Tibial artery (tissue), 4 donors: ENCODE measurements around the gene ELFN1.
A peak's percentile ranks its signal among the peaks of the same experiment; 100 is the strongest.

Experiments used
- DNase-seq, 2 donors: peaks; one replicate each; pipeline ENCODE4 v3.0.0-alpha.2; 2019
- H3K27ac ChIP-seq, 2 donors: fragments of 200-600 bp; sonication (generic) in 1 of 2; 1 replicate in 1 of 2; 2 replicates in 1 of 2; pipeline ENCODE4 v1.5.1; 2018 to 2019; ENCODE audit warnings: mild to moderate bottlenecking in 1 of 2
- H3K27me3 ChIP-seq, 2 donors: fragments of 200-600 bp; sonication (generic) in 1 of 2; one replicate each; pipeline versions ENCODE4 v1.5.1 to v1.6.0; 2016 to 2019
- H3K36me3 ChIP-seq, 3 donors: fragments of 200-600 bp; sonication (generic) in 2 of 3; one replicate each; pipeline ENCODE4 v1.5.1; 2016 to 2019; ENCODE audit warnings: mild to moderate bottlenecking in 2 of 3
- H3K4me1 ChIP-seq, 4 donors: fragments of 200-600 bp; sonication (generic) in 2 of 4; 1 replicate in 3 of 4; 2 replicates in 1 of 4; pipeline ENCODE4 v1.5.1; 2016 to 2019
- H3K4me3 ChIP-seq, 2 donors: fragments of 200-600 bp; sonication (generic) in 1 of 2; 1 replicate in 1 of 2; 2 replicates in 1 of 2; pipeline ENCODE4 v1.5.1; 2018 to 2019; ENCODE audit warnings: mild to moderate bottlenecking in 2 of 2
- H3K9me3 ChIP-seq, 3 donors: fragments of 200-600 bp; sonication (generic) in 1 of 3; one replicate each; pipeline ENCODE4 v1.5.1; 2016 to 2019
- intact Hi-C: fragments of 100-400 bp; cut with DNase I; formaldehyde crosslinking; loops from one replicate; pipeline ENCODE4 v1.15.0; 2023; ENCODE audit warnings: low total_unique reads
- TF ChIP-seq, protein P1 (sequence below), 2 experiments: fragments of 200-600 bp in 1 of 2; fragments of 450-650 bp in 1 of 2; IDR thresholded peaks; one replicate each; pipeline ENCODE4 v1.5.1; 2017 to 2019; ENCODE audit warnings: antibody characterized with exemption in 2 of 2, mild to moderate bottlenecking in 1 of 2, moderate library complexity in 1 of 2

The ELFN1 gene

DNA sequence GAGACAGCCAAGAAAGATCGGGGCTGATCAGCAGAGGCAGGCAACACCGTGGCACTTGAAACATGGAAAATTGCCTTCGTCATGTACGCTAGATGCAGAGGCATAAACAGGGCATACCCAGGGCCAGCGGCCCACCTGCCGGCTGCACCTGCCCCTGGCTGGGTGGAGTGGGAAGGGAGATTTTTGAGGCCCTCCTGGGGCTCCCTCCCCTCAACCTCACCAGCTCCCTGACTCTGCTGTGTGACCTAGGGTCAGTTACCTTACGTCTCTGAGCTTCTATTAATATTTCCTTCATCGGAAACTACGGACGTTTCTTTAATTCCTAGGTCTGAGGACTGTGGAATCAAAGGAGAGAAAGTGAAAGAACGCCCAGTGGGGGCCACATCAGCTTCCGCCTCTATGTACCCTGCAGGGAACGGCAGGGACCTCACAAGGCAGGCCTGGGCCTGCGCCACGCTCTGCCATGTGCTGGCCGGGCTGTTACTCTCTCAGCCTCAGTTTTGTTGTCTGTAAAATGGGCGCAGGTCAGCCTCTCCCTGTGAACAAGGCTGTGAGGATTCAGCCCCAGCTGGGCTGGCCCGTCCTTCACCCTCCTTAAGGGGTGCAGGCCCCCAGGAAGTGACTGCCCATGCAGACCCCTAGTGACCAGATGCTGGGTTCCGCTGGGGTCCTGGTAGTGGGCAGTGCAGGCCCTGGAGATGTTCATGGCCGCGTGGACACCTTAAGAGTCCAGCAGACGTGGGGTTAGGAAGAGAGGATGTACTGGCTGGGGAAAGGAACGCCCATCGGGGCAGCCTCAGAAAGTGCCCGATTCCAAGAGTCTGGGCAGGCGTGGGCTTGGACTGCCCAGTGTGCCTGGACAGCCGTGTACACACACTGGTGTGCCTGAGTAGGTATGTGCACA, 22.7 kb downstream of the ELFN1 start:
- TF ChIP-seq, protein P1, sequence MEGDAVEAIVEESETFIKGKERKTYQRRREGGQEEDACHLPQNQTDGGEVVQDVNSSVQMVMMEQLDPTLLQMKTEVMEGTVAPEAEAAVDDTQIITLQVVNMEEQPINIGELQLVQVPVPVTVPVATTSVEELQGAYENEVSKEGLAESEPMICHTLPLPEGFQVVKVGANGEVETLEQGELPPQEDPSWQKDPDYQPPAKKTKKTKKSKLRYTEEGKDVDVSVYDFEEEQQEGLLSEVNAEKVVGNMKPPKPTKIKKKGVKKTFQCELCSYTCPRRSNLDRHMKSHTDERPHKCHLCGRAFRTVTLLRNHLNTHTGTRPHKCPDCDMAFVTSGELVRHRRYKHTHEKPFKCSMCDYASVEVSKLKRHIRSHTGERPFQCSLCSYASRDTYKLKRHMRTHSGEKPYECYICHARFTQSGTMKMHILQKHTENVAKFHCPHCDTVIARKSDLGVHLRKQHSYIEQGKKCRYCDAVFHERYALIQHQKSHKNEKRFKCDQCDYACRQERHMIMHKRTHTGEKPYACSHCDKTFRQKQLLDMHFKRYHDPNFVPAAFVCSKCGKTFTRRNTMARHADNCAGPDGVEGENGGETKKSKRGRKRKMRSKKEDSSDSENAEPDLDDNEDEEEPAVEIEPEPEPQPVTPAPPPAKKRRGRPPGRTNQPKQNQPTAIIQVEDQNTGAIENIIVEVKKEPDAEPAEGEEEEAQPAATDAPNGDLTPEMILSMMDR (IDR thresholded peaks at IDR 0.05): no peak
- DNase-seq: peak in 1 of 2 donors; percentile 54
- no peaks in the 10 kb centered on the region for H3K9me3 ChIP-seq
- peaks cover 0 to 17% (median 12%) of the 10 kb centered on the region in 4 donors for H3K4me1 ChIP-seq
- H3K27me3 ChIP-seq: no peaks in the 10 kb centered on the region
- intact Hi-C loops: no loop called here
- no peaks in the 10 kb centered on the region for H3K36me3 ChIP-seq
- H3K4me3 ChIP-seq: no peak overlapping the region
- H3K27ac ChIP-seq: peak overlapping the region in 1 of 2 donors; percentile 64

DNA sequence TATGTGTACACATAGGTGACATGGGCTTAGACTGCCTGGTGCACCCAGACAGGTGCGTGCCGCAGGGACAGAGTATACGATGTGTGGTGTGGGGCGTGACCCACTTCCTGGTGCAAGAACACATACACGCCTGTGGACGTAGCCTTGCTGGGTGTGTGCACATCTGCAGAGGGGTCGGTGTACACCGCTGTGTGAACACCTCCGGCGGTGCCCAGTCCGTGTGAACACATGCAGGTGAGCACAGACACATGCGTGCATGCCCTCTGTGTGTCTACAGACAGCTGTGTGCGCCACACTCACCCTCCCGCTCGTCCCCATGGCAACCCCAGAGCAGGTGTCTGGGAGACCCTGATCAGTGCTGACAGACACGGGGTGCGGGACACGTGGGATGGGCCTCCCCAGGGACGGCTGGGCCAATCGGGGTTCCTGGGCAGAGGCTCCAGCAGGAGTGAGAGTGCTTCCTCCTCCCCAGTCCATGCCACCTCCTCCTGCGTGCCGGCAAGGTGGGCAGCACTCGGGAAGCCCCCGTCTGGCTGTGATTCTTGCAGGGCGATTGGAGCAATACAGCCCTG, 23.4 kb downstream of the ELFN1 start:
- H3K4me3 ChIP-seq: no peak overlapping the region
- no peaks in the 10 kb centered on the region for H3K27me3 ChIP-seq
- intact Hi-C loops: no loop called here
- H3K36me3 ChIP-seq: no peaks in the 10 kb centered on the region
- H3K9me3 ChIP-seq: no peaks in the 10 kb centered on the region
- TF ChIP-seq, protein P1 (IDR thresholded peaks at IDR 0.05): no peak
- no peak overlapping the region for H3K27ac ChIP-seq
- H3K4me1 ChIP-seq: peaks cover 0 to 17% (median 12%) of the 10 kb centered on the region in 4 donors
- DNase-seq: peak in 1 of 2 donors; percentile 60

DNA sequence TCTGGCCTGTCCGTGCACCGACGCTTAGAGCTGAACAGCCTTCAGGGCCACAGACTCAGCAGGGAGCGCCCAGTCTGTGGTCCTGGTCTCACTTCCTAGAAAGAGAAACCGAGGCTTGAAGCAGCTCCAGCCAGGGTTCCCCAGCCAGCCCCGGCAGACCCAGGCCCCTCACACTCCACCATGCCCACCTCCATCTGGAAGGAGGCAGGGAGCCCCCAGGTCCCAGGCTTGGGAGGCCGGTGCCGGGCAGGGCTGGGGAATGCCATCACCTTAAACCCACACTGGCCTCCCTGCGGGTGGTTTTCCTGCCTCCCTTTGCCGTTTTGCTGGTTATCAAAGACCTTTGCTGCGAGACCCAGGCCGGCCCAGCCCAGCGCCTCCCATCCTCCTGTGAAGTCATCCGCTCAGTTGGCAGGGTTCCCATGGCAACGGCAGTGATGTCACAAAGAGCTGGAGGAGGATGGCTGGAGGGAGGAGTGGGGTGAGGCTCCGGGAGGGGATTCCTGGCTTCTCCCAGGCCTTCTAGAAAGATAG, 24.0 kb downstream of the ELFN1 start:
- intact Hi-C loops: no loop called here
- Histone ChIP-seq H3K4me3 (no peak overlapping the region), H3K9me3 (no peaks in the 10 kb centered on the region)

DNA sequence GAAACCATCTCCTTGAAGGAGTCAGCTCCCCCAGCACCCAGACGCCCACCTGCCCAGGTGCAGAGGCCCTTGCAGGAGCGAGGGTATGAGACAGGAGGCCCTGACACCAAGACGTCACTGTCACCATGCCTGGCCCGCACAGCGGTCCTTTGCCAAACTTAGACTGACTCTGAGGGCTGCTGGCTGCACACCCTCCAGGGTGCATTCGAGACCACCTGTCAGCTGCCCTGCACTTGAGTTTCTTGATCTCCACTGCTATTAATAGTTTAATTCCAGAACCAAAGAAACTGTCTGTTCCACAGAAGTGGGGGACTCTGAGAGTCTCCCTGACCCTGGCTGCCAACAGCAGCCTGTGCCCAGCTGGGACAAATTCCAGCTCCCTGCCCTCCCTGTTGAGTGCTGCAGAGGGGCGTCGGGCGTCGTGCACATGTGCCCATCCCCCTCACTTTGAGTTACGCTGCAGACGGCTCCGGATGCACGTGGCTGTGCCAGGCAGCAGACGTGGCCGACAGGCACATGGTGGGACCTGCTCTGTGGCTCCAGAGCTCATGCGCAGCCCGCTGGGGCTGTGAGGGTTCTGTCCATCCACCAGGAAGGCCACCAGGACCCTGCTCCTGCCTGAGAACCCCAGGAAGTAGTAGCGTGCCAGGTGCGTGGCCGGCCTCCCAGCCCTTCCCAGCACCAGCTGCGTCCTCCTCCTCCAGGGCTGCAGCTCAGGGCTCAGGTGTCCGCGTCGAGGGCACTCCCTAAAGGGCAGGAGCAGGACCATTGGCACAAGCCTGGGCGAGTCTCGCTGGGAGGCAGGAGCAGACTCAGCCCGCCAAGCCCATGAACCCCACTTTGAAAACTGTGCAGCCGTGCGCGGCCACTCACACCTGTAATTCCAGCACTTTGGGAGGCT, 24.8 kb downstream of the ELFN1 start:
- H3K27ac ChIP-seq: no peak overlapping the region

More for the DNA sequence above, 24.0 kb downstream of the ELFN1 start:
- no peaks in the 10 kb centered on the region for H3K36me3 ChIP-seq
- TF ChIP-seq, protein P1 (IDR thresholded peaks at IDR 0.05): no peak
- peaks cover 0 to 17% (median 12%) of the 10 kb centered on the region in 4 donors for H3K4me1 ChIP-seq
- DNase-seq: peak in 1 of 2 donors; percentile 54
- no peak overlapping the region for H3K27ac ChIP-seq
- H3K27me3 ChIP-seq: no peaks in the 10 kb centered on the region

More for the DNA sequence above, 24.8 kb downstream of the ELFN1 start:
- intact Hi-C loops: no loop called here
- Histone ChIP-seq H3K9me3 (no peaks in the 10 kb centered on the region), H3K4me1 (peaks cover 0 to 17% (median 12%) of the 10 kb centered on the region in 4 donors), H3K4me3 (no peak overlapping the region), H3K27me3 (no peaks in the 10 kb centered on the region), H3K36me3 (no peaks in the 10 kb centered on the region)
- TF ChIP-seq, protein P1 (IDR thresholded peaks at IDR 0.05): no peak
- DNase-seq: peak in 1 of 2 donors; percentile 57
